ENCODE results near the gene C1QB.

C1QB gene

GRCh38 chr1:22635436-22635835 lies 17.6 kb upstream of the C1QB start:
- DNase-seq, result no peak

- no peak for DNase-seq
Observed at GRCh38 chr1:22636353-22636752, 16.7 kb upstream of the C1QB start, which contains the start of gene C1QA. Gene C1QA (plus strand): TSS chr1:22636628. CDS start chr1:22637617, 989 bp downstream.

- peak; percentile 38 for DNase-seq
Observed at GRCh38 chr1:22636927-22637326, 16.1 kb upstream of the C1QB start.

- no peak for DNase-seq
Observed at GRCh38 chr1:22637907-22638445, 15.1 kb upstream of the C1QB start.

GRCh38 chr1:22638476-22639234 lies 14.4 kb upstream of the C1QB start:
- no peak for DNase-seq

GRCh38 chr1:22639286-22639685 lies 13.8 kb upstream of the C1QB start:
- DNase-seq, result no peak

GRCh38 chr1:22641247-22641646 lies 11.8 kb upstream of the C1QB start:
- no peak for DNase-seq

- peak; percentile 69 for DNase-seq
Observed at GRCh38 chr1:22641906-22642636, 11.0 kb upstream of the C1QB start.

GRCh38 chr1:22643381-22643780 lies 9.7 kb upstream of the C1QB start, which contains the start of gene C1QC:
Gene C1QC (plus strand): TSS chr1:22643633. CDS start chr1:22644024, 391 bp downstream.
- no peak for DNase-seq

DNA sequence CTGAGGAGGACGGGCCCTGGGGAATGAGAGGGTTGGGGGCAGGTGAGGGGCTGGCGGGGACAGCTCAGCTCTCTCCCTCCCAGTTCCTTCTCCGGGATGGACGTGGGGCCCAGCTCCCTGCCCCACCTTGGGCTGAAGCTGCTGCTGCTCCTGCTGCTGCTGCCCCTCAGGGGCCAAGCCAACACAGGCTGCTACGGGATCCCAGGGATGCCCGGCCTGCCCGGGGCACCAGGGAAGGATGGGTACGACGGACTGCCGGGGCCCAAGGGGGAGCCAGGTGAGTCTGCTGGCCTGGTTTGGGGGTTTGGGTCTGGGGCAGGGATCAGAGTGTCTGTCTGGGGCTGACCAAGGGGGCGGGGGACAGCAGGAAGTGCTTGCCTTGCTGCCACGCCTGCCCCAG lies 9.1 kb upstream of the C1QB start:
- no peak for DNase-seq

- DNase-seq, result no peak
Observed at GRCh38 chr1:22645931-22646330, 7.1 kb upstream of the C1QB start.

DNA sequence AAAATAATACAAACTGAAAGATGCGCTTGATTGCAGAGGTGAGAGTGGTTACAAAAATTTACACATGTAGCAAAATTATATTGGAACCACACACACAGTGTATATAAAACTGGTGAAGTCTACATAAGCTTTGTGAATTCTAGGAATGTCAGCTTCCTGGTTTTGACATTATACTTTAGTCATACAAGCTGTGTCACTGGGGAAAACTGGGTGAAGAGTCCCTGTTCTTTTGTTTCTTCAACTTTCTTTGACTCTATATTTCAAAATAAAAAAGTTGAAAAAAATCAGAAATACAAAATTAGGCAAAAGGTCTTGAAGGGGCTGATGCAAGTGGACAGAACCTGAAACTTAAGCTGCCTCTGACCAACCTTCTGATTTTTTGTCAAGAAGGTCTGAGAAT lies 6.7 kb upstream of the C1QB start:
- DNase-seq, result no peak

- no peak for DNase-seq
Observed at GRCh38 chr1:22650089-22650693, 2.8 kb upstream of the C1QB start.

DNA sequence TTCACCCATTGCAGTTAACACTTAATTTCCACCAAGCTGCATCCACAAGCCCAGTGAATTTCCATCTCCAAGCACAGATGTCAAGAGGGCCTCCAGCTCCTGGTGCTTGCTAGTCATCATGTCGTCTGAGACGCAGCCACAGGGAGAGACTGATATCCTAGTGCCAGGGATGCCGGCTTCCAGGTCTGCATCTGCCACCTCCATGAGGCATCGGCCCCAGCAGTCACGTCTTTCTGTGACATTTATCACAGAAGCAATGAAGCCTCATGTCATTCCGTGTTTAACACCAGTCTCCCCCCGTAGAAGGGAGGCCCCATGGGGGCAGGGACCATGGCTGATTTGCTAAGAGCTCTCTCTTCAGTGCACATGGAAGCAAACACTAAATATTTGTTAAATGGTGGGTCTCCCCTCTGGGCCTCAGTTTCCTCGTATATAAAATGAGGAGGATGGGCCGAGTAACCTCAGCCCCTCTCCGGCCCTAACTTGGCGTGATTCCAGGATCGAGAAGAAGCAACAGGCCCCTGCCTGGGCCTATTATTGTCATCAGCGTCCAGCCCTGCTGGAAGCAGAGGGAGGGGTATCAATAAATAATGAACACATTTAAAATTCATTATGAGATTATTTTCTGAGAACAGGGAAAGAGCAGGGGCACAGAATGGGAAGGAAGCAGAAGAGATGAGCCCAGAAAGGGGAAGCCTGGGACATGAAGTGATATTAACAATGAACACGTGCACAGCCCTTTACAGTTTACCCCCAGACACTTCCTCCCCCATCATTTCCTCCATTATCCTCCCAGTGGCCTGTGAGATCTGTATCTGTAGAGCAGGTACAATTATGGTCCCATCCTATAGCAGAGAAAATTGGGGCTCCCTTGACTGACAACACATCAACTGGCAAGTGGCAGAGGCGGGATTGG lies 837 bp upstream of the C1QB start:
- DNase-seq, result no peak

GRCh38 chr1:22654692-22655091 lies 1.7 kb downstream of the C1QB start:
- no peak for DNase-seq

- DNase-seq, result no peak
Observed at GRCh38 chr1:22658385-22659163, 5.5 kb downstream of the C1QB start.

GRCh38 chr1:22660716-22661241 lies 7.7 kb downstream of the C1QB start:
- no peak for DNase-seq

GRCh38 chr1:22661880-22662279 lies 8.8 kb downstream of the C1QB start:
- no peak for DNase-seq

GRCh38 chr1:22662318-22662717 lies 9.3 kb downstream of the C1QB start:
- peak; percentile 21 for DNase-seq

DNA sequence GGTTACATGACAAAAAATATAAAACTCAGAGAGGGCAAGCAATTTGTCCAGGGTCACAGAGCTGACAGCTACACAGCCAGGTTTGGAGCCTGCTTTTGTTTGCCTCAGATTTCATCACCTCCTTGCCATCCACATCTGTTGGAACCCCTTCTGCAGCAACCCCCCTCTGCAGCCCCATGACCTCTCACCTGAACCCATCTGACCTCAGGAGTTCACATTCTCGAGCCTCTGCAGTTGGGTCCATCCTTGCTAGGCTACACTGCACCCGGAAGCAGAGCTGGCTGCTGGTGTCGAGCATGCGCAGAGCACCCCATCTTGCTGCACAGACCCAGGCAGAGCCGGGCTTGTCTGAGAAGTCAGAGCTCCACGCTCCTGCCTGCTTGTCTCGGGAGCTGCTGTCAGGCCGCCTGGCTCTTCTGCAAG lies 10.0 kb downstream of the C1QB start:
- no peak for DNase-seq

DNA sequence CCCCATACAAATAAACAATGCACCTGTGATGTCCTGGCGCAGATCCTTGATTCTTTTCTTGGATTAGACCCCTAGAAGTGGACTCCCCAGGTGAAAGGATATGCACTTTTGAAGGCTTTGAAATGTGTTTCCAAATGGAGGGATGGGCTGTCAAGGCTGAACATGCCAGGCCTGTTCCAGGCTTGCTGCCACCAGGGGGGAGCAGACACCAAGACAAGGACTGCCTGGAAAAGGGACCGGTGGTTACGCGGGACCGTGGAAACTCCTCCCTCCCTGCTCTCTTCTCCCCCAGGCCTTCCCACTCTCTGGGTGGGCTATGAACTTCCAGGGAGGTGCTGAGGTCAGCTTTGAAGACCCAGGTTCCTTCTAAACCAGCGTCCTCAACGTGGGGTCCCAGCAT lies 12.7 kb downstream of the C1QB start:
- DNase-seq, result peak; percentile 7
